D341Med (cell line): Measurements from ENCODE around the gene TIMM21.

Experiments used
- DNase-seq: peaks from one replicate; pipeline ENCODE4 v3.0.0; 2012; ENCODE audit warnings: low spot score

Gene TIMM21

DNA sequence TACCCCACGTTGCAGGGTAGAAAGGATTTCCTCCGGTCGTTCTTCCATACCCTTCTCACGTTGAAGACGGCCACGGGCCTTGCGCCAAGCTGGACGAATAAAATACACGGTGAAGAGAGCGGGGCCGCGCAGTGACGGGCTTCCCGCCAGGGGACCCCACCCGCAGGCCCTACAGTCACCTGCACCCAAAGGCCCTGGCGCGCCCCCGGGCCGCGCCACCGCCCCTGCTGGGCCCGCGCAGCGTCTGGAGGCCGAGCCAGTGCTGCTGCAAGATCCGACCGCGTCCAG, 888 bp upstream of the TIMM21 start:
- no peak for DNase-seq

DNA sequence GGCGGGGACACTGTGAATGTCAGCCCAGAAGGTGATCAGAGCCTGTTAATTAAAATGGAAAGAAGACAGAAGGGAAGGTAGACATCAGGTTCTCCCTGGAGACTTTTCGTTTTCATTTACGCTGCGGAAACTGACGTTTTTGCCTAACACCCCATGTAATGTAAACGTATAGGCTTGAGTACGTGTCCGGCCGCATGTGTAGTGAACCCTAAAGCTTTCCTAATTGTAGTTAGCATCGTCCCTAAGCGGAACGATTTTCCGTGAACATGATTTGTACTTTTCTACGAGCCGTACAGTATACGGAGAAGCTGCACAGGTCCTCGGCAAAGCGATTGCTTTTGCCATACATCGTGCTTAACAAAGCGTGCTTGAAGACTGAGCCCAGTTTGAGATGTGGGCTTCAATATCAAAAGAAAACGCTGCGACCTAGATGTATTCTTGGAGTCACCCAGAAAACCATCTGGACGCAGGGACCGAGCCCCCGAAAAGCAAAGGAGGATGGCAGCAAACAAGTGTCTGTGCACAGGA, 284 bp downstream of the TIMM21 start:
- DNase-seq, result no peak

DNA sequence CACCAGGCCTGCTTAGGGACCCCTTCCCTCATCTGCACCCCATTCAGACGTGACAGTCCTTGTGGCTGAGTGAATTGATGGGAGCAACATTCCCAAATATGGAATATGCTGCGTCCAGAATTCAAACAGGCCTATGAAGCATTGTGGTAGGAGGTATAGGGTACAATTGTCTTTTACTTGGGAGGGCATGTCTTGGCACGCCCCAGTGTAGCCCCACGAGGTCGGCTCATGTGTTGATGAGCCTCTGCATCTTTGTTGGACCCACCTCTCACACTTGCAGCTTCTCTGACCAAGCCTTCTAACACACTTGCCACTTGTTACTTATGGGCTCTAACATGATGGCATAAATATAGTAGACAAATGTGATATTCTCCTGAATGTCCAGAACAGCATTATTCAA, 1.6 kb downstream of the TIMM21 start:
- DNase-seq, result no peak

- no peak for DNase-seq
Observed at GRCh38 chr18:74152270-74152669, 3.9 kb downstream of the TIMM21 start.

DNA sequence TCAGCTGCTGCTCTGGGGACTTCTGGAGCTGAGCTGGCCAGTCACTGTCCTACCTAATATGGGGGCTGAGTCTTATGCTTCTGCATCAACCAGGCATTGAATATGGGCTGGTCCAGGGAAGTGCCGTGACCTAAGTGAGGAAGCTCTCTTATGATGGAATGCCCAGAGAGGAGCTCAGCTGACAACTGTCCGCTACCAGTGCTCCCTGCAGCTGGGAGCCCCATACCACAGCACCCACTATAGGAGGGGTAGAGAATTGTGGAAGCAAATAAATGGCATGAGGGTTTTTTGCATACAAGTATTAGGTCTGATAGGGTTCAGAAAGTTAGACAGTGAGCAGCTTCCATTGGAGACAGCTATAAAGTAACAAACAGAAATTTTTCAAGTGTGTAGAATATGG, 4.5 kb downstream of the TIMM21 start:
- no peak for DNase-seq

DNA sequence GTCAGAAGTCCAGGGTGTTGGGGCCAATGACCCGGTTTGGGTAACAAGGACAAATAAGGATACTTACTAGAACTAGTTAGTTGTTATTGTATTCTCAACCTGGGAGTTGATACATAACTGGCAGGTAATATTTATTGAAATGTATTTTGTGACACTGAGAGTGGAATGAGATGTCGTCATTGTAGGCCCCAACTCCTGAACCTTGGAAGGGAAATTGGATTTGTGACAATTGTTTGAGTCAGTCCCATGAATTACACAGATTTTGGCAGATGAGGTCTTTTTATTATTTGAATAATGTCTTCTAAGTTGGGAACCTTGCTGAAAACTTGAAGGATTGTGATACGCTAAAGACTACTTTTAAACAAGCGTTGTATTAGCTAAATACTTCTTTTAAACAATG, 5.1 kb downstream of the TIMM21 start:
- no peak for DNase-seq

DNA sequence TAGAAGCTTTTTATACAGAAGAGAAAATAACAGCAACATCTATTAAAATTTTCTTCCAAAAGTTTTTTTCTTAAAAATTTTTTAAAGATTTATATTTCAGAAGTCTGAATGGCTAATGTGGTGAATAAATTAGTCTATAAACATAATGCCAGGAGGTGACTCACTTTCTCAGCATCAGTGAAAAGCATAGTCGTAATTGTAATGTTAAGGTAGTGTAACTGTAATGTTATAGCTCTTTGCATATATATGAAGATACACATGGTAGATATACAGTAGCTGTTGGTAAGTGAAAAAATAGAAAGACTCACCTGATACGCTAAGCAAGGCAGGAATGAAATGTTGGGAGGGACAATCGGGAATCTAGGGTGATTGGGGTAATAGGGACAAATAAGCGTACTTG, 5.5 kb downstream of the TIMM21 start:
- DNase-seq, result no peak

DNA sequence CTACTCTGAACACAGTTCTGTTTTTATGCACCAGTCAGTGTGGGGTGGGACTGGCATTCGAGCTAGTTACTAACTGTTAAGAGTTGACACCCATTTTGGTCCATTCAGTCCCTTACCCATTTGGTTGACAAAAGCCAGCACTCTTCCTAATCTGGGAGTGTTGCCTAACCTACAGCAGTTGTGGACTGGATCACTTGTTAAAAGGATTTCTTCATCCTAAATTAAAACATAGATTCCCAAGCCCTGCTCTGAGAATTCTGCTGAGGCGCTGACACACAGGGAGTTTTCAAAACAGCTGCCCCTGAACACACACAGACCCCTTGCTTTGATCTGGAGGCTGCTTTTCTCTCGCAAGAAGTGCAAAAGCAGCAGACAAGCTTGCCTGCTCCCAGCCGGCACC, 6.4 kb downstream of the TIMM21 start:
- DNase-seq, result no peak

DNA sequence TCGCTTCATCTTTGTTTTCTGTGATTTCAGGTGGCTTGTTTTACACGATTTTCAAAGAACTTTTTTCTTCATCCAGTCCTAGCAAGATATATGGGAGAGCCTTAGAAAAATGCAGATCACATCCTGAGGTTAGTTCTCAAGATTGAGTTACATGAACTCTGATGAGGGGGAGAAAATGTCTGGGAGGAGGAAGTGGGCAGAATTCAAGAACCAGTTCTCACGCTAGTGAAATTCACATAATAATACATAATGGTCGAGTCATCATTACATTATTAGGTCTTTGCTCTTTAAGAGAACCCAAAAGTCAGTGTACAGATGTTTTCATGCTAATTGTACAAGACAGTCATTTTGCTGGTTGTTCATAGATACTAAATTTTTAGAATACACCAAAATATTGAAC, 7.0 kb downstream of the TIMM21 start:
- DNase-seq, result no peak

DNA sequence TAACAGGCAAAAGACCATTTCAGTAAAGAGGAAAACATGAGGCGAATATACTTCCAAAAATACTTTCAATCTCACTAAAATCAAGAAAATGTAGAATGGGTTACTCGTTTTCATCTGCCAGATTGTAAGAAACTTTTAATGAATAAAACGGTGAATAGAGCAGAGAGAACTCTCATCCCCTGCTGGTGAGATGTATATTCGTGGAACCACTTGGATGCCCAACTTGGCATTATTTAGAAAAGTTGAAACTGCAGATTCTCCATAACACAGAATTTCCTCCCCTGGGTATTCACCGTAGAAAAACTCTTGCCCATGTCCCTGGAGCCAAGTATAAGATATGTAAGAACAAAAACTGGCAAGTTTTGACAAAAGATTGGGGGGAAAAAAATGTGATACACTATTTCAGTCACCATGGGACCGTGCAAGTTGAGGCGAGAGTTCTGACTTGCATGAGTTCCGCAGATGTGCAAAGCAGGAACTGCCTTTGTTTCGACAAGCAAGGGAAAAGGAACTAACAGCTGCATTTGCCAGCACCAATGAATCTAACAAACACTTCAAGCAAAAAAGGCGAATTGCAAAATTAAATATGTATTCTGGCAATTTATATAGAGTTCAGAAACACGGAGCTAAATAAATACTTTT, 14.8 kb downstream of the TIMM21 start:
- no peak for DNase-seq

- DNase-seq, result no peak
Observed at GRCh38 chr18:74166386-74166785, 18.1 kb downstream of the TIMM21 start.

DNA sequence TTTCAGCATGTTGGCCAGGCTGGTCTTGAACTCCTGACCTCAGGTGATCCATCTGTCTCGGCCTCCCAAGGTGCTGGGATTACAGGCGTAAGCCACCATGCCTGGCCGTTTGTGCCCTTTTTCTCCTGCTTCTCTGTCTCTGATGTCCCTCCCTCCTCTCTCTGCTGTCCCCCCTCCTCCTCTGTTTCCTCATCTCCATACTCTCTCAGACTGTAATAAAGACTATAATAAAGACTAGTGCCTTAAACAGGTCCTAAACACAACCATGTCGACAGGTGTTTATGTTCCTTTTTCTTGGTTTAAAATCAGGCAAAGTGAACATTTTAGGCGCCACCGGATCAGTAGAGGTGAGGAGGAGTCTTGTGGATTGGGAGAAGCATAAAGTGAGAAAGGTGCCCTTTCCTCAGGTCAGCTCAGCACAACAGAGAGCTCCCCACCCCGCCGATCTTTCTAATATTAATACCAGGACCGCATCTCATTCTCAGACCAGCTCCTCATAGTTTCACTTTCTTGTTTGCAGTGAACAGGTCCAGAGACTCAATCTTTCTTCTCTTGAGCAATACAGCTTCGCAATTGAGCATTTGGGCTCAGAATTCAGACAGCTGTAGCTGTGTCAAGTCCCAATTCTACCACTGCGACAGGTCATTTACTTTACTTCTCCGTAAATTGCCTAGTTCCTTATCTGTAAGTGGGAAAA, 23.7 kb downstream of the TIMM21 start:
- no peak for DNase-seq

- no peak for DNase-seq
Observed at GRCh38 chr18:74172697-74173433, 24.5 kb downstream of the TIMM21 start.

GRCh38 chr18:74173434-74173750, 25.1 kb downstream of the TIMM21 start:
- DNase-seq, result no peak

- DNase-seq, result no peak
Observed at GRCh38 chr18:74175658-74176057, 27.3 kb downstream of the TIMM21 start.

DNA sequence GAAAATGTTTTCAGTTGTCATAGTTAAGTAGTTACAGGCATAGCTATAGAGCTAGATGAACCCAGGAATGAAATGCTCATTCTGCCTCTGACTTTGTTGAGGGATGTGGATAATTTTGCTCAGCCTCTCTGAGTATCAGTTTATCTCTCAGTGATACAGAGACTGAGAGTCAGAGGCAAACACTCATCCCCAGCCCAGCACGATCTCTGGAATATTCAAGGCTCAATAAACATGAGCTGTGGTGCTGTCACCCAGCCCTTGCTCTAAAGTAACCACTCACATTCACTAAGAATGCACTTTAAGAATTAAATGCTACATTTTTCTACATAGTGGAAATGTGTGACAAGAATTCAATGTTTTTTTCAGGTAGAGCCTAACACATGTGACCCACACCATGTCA, 30.6 kb downstream of the TIMM21 start:
- no peak for DNase-seq

DNA sequence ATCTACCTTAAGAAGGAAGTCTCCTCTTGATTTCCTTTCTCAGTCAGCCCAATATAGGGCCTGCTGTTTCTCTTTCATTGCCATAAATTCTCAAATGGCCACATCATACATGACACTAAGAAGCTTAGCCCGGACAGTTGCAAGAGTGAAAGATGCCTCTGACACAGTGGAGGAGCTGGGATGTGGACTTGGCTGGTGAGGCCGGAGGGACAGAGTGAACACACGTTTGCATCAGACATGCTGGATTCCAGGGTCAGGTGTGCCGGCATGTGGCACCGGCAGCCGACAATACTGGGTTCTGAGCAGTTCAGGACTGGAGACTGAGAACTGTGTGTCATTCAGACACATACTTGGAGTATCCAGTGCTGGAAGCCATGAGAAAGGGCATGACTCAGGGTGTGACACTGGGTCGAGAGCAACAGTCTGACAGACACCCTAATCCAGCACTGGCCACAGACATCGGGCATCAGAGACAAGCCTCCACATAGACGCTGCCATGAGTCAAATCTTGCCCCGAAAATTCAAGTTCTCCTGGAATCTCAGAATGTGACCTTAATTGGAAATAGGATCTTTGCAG, 31.4 kb downstream of the TIMM21 start:
- no peak for DNase-seq

- no peak for DNase-seq
Observed at GRCh38 chr18:74182335-74182734, 34.0 kb downstream of the TIMM21 start.

GRCh38 chr18:74183130-74183529, 34.8 kb downstream of the TIMM21 start:
- no peak for DNase-seq

- DNase-seq, result no peak
Observed at GRCh38 chr18:74184875-74185274, 36.6 kb downstream of the TIMM21 start.

DNA sequence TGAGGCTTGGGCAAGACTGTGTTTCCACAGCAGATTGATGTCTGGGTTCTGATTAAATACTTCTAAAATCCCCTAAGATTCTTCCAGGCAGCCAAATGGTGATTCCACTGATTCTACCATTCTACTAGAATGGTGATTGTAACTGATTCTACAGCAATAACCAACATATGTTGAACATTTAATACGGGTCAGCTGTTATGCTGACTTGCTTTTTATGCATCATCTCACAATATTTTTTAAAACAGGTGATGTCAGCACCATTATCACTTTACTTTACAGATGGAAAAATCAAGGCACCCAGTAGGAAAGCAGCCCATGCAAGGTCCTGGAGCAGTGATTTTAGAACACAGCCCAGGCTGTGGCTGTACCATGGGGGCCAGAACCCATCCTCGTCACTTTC, 37.5 kb downstream of the TIMM21 start:
- no peak for DNase-seq

GRCh38 chr18:74186661-74187060, 38.3 kb downstream of the TIMM21 start:
- no peak for DNase-seq

- no peak for DNase-seq
Observed at GRCh38 chr18:74190086-74190485, 41.8 kb downstream of the TIMM21 start.
